Progenitor cell of endocrine pancreas (in vitro differentiated cells): Measurements from ENCODE around the gene CISD1. TPM values are rescaled to one million over a fixed set of nuclear protein-coding genes. Genes with fewer than 3 reads are reported as not detected.

ENCODE experiments used
- DNase-seq: peaks from one replicate; pipeline ENCODE4 v3.0.0; 2021; ENCODE audit warnings: low spot score; ENCODE audit not compliant: unreplicated experiment
- H3K27ac Mint-ChIP-seq: 2 replicates; pipeline ENCODE4 v1.8.0; 2021; ENCODE audit warnings: mild to moderate bottlenecking, moderate library complexity, mixed read lengths
- H3K27me3 Mint-ChIP-seq: 2 replicates; pipeline ENCODE4 v1.8.0; 2021; ENCODE audit warnings: mixed read lengths
- H3K36me3 Mint-ChIP-seq: 2 replicates; pipeline ENCODE4 v1.8.0; 2022; ENCODE audit warnings: mixed read lengths; ENCODE audit not compliant: insufficient read depth
- H3K4me1 Mint-ChIP-seq: 2 replicates; pipeline ENCODE4 v1.8.0; 2021; ENCODE audit warnings: low read depth, mixed read lengths
- H3K4me3 Mint-ChIP-seq: 2 replicates; pipeline ENCODE4 v1.8.0; 2021; ENCODE audit warnings: low read depth, mild to moderate bottlenecking, moderate library complexity, mixed read lengths
- H3K9me3 Mint-ChIP-seq: 2 replicates; pipeline ENCODE4 v1.8.0; 2021; ENCODE audit warnings: low read depth, mixed read lengths
- CTCF ChIP-seq: fragments of 200-600 bp; sonication (generic); IDR thresholded peaks from one replicate; pipeline ENCODE4 v1.5.0; 2021; ENCODE audit warnings: antibody characterized with exemption, mild to moderate bottlenecking; ENCODE audit not compliant: unreplicated experiment
- total RNA-seq: library from RNA; stranded (reverse); gene quantifications from 2 replicates; pipeline ENCODE4 v1.2.1, GENCODE V29; 2021

Gene CISD1
- total RNA-seq, 1 donor from 2014 or later, result 31.7 TPM

GRCh38 chr10:58267713-58268453 lies 1.1 kb upstream of the CISD1 start, which contains the start of gene IPMK:
TSS of gene IPMK (minus strand) at chr10:58267894. CDS start at chr10:58267611, 283 bp downstream.
- TF ChIP-seq CTCF, result no peak
- peaks cover 27% of the 10 kb centered on the region for H3K4me1 Mint-ChIP-seq
- H3K36me3 Mint-ChIP-seq, result peaks cover 1% of the 10 kb centered on the region
- peak within 1 kb of the TSS; percentile 89 for H3K4me3 Mint-ChIP-seq
- H3K9me3 Mint-ChIP-seq, result no peaks in the 10 kb centered on the region
- H3K27me3 Mint-ChIP-seq, result no peaks in the 10 kb centered on the region
- peak within 1 kb of the TSS; percentile 99 for H3K27ac Mint-ChIP-seq
- DNase-seq, result peak; percentile 88

- Mint-ChIP-seq H3K9me3 (no peaks in the 10 kb centered on the region), H3K36me3 (peaks cover 1% of the 10 kb centered on the region), H3K4me1 (peaks cover 27% of the 10 kb centered on the region), H3K27ac (peak overlapping the region; percentile 99), H3K27me3 (no peaks in the 10 kb centered on the region), H3K4me3 (peak overlapping the region; percentile 89)
- TF ChIP-seq CTCF, result no peak
- DNase-seq, result no peak
These were observed 462 bp upstream of the CISD1 start for GRCh38 chr10:58268454-58268945.

- peaks cover 1% of the 10 kb centered on the region for H3K36me3 Mint-ChIP-seq
These were observed 874 bp downstream of the CISD1 start for GRCh38 chr10:58269782-58270290.

GRCh38 chr10:58275261-58275660 lies 6.3 kb downstream of the CISD1 start:
- H3K27me3 Mint-ChIP-seq, result no peaks in the 10 kb centered on the region
- peaks cover 4% of the 10 kb centered on the region for H3K36me3 Mint-ChIP-seq
- DNase-seq, result no peak
- H3K4me3 Mint-ChIP-seq, result no peak overlapping the region
- H3K27ac Mint-ChIP-seq, result no peak overlapping the region
- H3K9me3 Mint-ChIP-seq, result no peaks in the 10 kb centered on the region
- TF ChIP-seq CTCF, result no peak
- H3K4me1 Mint-ChIP-seq, result peaks cover 16% of the 10 kb centered on the region

More at GRCh38 chr10:58269782-58270290, 874 bp downstream of the CISD1 start:
- TF ChIP-seq CTCF, result no peak
- Mint-ChIP-seq H3K9me3 (no peaks in the 10 kb centered on the region), H3K4me3 (peak overlapping the region; percentile 89), H3K4me1 (peaks cover 22% of the 10 kb centered on the region), H3K27me3 (no peaks in the 10 kb centered on the region), H3K27ac (peak overlapping the region; percentile 99)
- DNase-seq, result no peak

- H3K9me3 Mint-ChIP-seq, result no peaks in the 10 kb centered on the region
- no peak for DNase-seq
- H3K36me3 Mint-ChIP-seq, result peaks cover 9% of the 10 kb centered on the region
- no peak overlapping the region for H3K27ac Mint-ChIP-seq
- H3K4me3 Mint-ChIP-seq, result no peak overlapping the region
- H3K27me3 Mint-ChIP-seq, result no peaks in the 10 kb centered on the region
- no peak for TF ChIP-seq CTCF
- peaks cover 12% of the 10 kb centered on the region for H3K4me1 Mint-ChIP-seq
These were observed 6.9 kb downstream of the CISD1 start for GRCh38 chr10:58275908-58276307.
